Activated naive CD8-positive, alpha-beta T cell treated with anti-CD3 and anti-CD28 coated beads for 36 hours (primary cell): ENCODE data around the gene SLITRK6. TPM values are rescaled to one million over a fixed set of nuclear protein-coding genes. Genes with fewer than 3 reads are reported as not detected.
"Not testable (repeated sequence)": the region's sequence is repeated elsewhere in the genome, so short reads cannot be mapped to it uniquely, and the experiment has no call there.

Source experiments
- DNase-seq: peaks from one replicate; pipeline ENCODE4 v3.0.0; 2021
- H3K27ac Mint-ChIP-seq: one replicate; pipeline ENCODE4 v1.8.0; 2022; ENCODE audit warnings: mild to moderate bottlenecking, moderate library complexity, mixed read lengths
- H3K27me3 Mint-ChIP-seq: one replicate; pipeline ENCODE4 v1.8.0; 2022; ENCODE audit warnings: mild to moderate bottlenecking, mixed read lengths
- H3K36me3 Mint-ChIP-seq: one replicate; pipeline ENCODE4 v1.8.0; 2021; ENCODE audit warnings: mild to moderate bottlenecking, mixed read lengths
- H3K4me1 Mint-ChIP-seq: one replicate; pipeline ENCODE4 v1.8.0; 2021; ENCODE audit warnings: mixed read lengths
- H3K4me3 Mint-ChIP-seq: one replicate; pipeline ENCODE4 v1.8.0; 2022; ENCODE audit warnings: mild to moderate bottlenecking, moderate library complexity, mixed read lengths
- H3K9me3 Mint-ChIP-seq: one replicate; pipeline ENCODE4 v1.8.0; 2022; ENCODE audit warnings: mixed read lengths
- total RNA-seq, 2 experiments: library from RNA; stranded (reverse); gene quantifications; one replicate each; pipeline ENCODE4 v1.2.3, GENCODE V29; 2021

The SLITRK6 gene
- total RNA-seq, 2 experiments from 2014 or later: not detected

- H3K36me3 Mint-ChIP-seq: no peaks in the 10 kb centered on the region
- H3K27ac Mint-ChIP-seq: no peak overlapping the region
- peaks cover 4% of the 10 kb centered on the region for H3K9me3 Mint-ChIP-seq
- no peaks in the 10 kb centered on the region for H3K4me1 Mint-ChIP-seq
- H3K27me3 Mint-ChIP-seq: no peaks in the 10 kb centered on the region
- no peak for DNase-seq
- no peak overlapping the region for H3K4me3 Mint-ChIP-seq
Measured at GRCh38 chr13:85772367-85772766, 26.9 kb downstream of the SLITRK6 start.

- H3K4me3 Mint-ChIP-seq: no peak overlapping the region
- no peaks in the 10 kb centered on the region for H3K4me1 Mint-ChIP-seq
- no peak for DNase-seq
- peaks cover 4% of the 10 kb centered on the region for H3K9me3 Mint-ChIP-seq
- H3K36me3 Mint-ChIP-seq: no peaks in the 10 kb centered on the region
- no peak overlapping the region for H3K27ac Mint-ChIP-seq
- H3K27me3 Mint-ChIP-seq: no peaks in the 10 kb centered on the region
Measured at GRCh38 chr13:85771856-85772255, 27.4 kb downstream of the SLITRK6 start.

GRCh38 chr13:85768946-85769345 is 30.3 kb downstream of the SLITRK6 start:
- no peak overlapping the region for H3K4me3 Mint-ChIP-seq
- no peaks in the 10 kb centered on the region for H3K27me3 Mint-ChIP-seq
- no peaks in the 10 kb centered on the region for H3K4me1 Mint-ChIP-seq
- no peaks in the 10 kb centered on the region for H3K36me3 Mint-ChIP-seq
- DNase-seq: no peak
- H3K9me3 Mint-ChIP-seq: peaks cover under 1% of the 10 kb centered on the region
- no peak overlapping the region for H3K27ac Mint-ChIP-seq

- Mint-ChIP-seq H3K9me3 (no peaks in the 10 kb centered on the region), H3K4me1 (no peaks in the 10 kb centered on the region), H3K36me3 (no peaks in the 10 kb centered on the region), H3K4me3 (no peak overlapping the region), H3K27me3 (no peaks in the 10 kb centered on the region), H3K27ac (no peak overlapping the region)
- DNase-seq: no peak
Measured at GRCh38 chr13:85755123-85755522, 44.1 kb downstream of the SLITRK6 start.

- H3K27ac Mint-ChIP-seq, H3K27me3 Mint-ChIP-seq, DNase-seq, H3K4me1 Mint-ChIP-seq, H3K36me3 Mint-ChIP-seq, H3K9me3 Mint-ChIP-seq, H3K4me3 Mint-ChIP-seq: not testable (repeated sequence)
Measured at GRCh38 chr13:85743201-85743770, 55.9 kb downstream of the SLITRK6 start.
